Neural progenitor cell (in vitro differentiated cells): Measurements from ENCODE around the gene KLHL29.

ENCODE experiments used
- EZH2 ChIP-seq: fragments of 200-600 bp; sonication (generic); IDR thresholded peaks from 2 replicates; pipeline ENCODE4 v1.6.1; 2017; ENCODE audit warnings: antibody characterized with exemption, mild to moderate bottlenecking, moderate library complexity
- EZH2phosphoT487 ChIP-seq: fragments of 200-600 bp; sonication (generic); IDR thresholded peaks from 2 replicates; pipeline ENCODE4 v1.6.1; 2017; ENCODE audit warnings: antibody characterized with exemption
- TF ChIP-seq, protein P1 (sequence below): fragments of 200-600 bp; sonication (generic); IDR thresholded peaks from 2 replicates; pipeline ENCODE4 v1.5.1; 2017; ENCODE audit warnings: antibody characterized with exemption, mild to moderate bottlenecking

DNA sequence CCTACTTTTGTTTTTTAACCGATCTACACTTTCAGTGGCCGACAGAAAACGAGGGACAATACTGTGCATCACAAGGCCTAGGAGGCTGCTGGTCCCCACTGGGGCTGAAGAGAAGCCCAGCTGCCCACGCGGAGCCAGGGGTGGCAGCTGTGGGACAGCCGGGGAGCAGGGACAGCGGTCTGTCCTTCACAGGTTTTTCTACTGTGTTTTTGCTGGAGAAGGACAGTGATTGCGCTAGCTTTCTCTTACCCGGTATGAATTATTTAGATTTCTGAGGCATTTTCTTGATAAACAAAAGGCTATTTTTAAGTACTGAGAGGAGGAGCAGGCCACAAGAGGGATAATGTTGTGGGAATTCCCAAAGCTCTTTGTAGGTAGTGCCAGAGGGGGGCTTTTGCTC, 322.1 kb downstream of the KLHL29 start:
- TF ChIP-seq, protein P1, sequence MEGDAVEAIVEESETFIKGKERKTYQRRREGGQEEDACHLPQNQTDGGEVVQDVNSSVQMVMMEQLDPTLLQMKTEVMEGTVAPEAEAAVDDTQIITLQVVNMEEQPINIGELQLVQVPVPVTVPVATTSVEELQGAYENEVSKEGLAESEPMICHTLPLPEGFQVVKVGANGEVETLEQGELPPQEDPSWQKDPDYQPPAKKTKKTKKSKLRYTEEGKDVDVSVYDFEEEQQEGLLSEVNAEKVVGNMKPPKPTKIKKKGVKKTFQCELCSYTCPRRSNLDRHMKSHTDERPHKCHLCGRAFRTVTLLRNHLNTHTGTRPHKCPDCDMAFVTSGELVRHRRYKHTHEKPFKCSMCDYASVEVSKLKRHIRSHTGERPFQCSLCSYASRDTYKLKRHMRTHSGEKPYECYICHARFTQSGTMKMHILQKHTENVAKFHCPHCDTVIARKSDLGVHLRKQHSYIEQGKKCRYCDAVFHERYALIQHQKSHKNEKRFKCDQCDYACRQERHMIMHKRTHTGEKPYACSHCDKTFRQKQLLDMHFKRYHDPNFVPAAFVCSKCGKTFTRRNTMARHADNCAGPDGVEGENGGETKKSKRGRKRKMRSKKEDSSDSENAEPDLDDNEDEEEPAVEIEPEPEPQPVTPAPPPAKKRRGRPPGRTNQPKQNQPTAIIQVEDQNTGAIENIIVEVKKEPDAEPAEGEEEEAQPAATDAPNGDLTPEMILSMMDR: no peak
- no peak for TF ChIP-seq EZH2
- TF ChIP-seq EZH2phosphoT487: no peak
